Liver (tissue), 9 donors: ENCODE measurements around the gene EFHD2. TPM values are rescaled to one million over a fixed set of nuclear protein-coding genes. Genes with fewer than 3 reads are reported as not detected.
A peak's percentile ranks its signal among the peaks of the same experiment; 100 is the strongest.

Experiments used
- DNase-seq: peaks from one replicate; pipeline ENCODE4 v3.0.0-alpha.2; 2017; ENCODE audit warnings: low spot score
- H3K27ac ChIP-seq, 2 donors: one replicate each; pipeline ENCODE4 v1.7.0; 2013; ENCODE audit warnings: inconsistent platforms in 2 of 2, low read length in 2 of 2, control low read depth in 1 of 2, low read depth in 1 of 2, mild to moderate bottlenecking in 1 of 2
- H3K27me3 ChIP-seq, 4 donors: one replicate each; pipeline versions ENCODE4 v1.6.1 to v1.7.0; 2013; ENCODE audit warnings: low read length in 3 of 4, inconsistent platforms in 1 of 4, mild to moderate bottlenecking in 1 of 4, moderate library complexity in 1 of 4; ENCODE audit not compliant: control insufficient read depth in 4 of 4, insufficient read depth in 4 of 4
- H3K36me3 ChIP-seq, 4 donors: one replicate each; pipeline versions ENCODE4 v1.6.1 to v1.7.0; 2013; ENCODE audit warnings: low read length in 3 of 4, mild to moderate bottlenecking in 3 of 4, low read depth in 1 of 4, moderate library complexity in 1 of 4; ENCODE audit not compliant: control insufficient read depth in 4 of 4, insufficient read depth in 3 of 4
- H3K4me1 ChIP-seq, 4 donors: one replicate each; pipeline versions ENCODE4 v1.6.1 to v1.7.0; 2013; ENCODE audit warnings: low read length in 3 of 4, mild to moderate bottlenecking in 3 of 4, moderate library complexity in 1 of 4; ENCODE audit not compliant: control insufficient read depth in 4 of 4, insufficient read depth in 4 of 4
- H3K4me3 ChIP-seq, 3 donors: one replicate each; pipeline versions ENCODE4 v1.6.1 to v1.7.0; 2013; ENCODE audit warnings: low read length in 3 of 3, control low read depth in 1 of 3, low read depth in 1 of 3, mild to moderate bottlenecking in 1 of 3
- H3K9ac ChIP-seq, 2 donors: one replicate each; pipeline ENCODE4 v1.7.0; 2013; ENCODE audit warnings: low read length in 2 of 2, mild to moderate bottlenecking in 2 of 2, moderate library complexity in 2 of 2, control low read depth in 1 of 2, low read depth in 1 of 2
- H3K9me3 ChIP-seq, 4 donors: one replicate each; pipeline versions ENCODE4 v1.6.1 to v1.7.0; 2013; ENCODE audit warnings: low read length in 3 of 4; ENCODE audit not compliant: control insufficient read depth in 4 of 4
- ATF3 ChIP-seq: IDR thresholded peaks from 2 replicates; pipeline ENCODE4 v1.6.1; 2016; ENCODE audit warnings: antibody characterized with exemption
- CTCF ChIP-seq: fragments of 150-350 bp; IDR thresholded peaks from 2 replicates; pipeline ENCODE4 v1.5.1; 2017; ENCODE audit warnings: improper control_type of control experiment, low read depth, low read length; ENCODE audit not compliant: missing input control
- EGR1 ChIP-seq, 2 donors: IDR thresholded peaks; 2 replicates each; pipeline ENCODE4 v1.6.1; 2016 to 2018; ENCODE audit warnings: antibody characterized with exemption in 2 of 2, low read depth in 2 of 2
- GABPA ChIP-seq, 2 donors: IDR thresholded peaks in 1 of 2; conservative IDR thresholded peaks in 1 of 2; 2 replicates each; pipeline ENCODE4 v1.6.1; 2016; ENCODE audit warnings: antibody characterized with exemption in 2 of 2, mild to moderate bottlenecking in 1 of 2, moderate library complexity in 1 of 2
- HNF4G ChIP-seq: IDR thresholded peaks from 2 replicates; pipeline ENCODE4 v1.6.1; 2016; ENCODE audit warnings: antibody characterized with exemption
- MAX ChIP-seq: IDR thresholded peaks from 2 replicates; pipeline ENCODE4 v1.6.1; 2016; ENCODE audit warnings: antibody characterized with exemption
- NR2F2 ChIP-seq: IDR thresholded peaks from 2 replicates; pipeline ENCODE4 v1.6.1; 2016; ENCODE audit warnings: antibody characterized with exemption
- RAD21 ChIP-seq, 2 donors: IDR thresholded peaks; 2 replicates each; pipeline ENCODE4 v1.6.1; 2016; ENCODE audit warnings: antibody characterized with exemption in 2 of 2, mild to moderate bottlenecking in 2 of 2
- RXRA ChIP-seq, 2 donors: IDR thresholded peaks; 2 replicates each; pipeline ENCODE4 v1.6.1; 2017 to 2018; ENCODE audit warnings: antibody characterized with exemption in 2 of 2, mild to moderate bottlenecking in 1 of 2
- ZBTB33 ChIP-seq: IDR thresholded peaks from 2 replicates; pipeline ENCODE4 v1.6.1; 2016; ENCODE audit warnings: antibody characterized with exemption
- WGBS: extraction: QIAGEN DNeasy Blood & Tissue Kit; methylation state at CpG from one replicate; pipeline ENCODE4 v1.1.7; 2013; 5-methylcytosine and 5-hydroxymethylcytosine counted together
- polyA plus RNA-seq, 2 donors: library from polyadenylated mRNA; stranded (reverse) in 1 of 2; unstranded in 1 of 2; fragments of 200-250 nt in 1 of 2; fragments of >200 nt in 1 of 2; fragmentation: Nextera tagmentation in 1 of 2; extraction: Ambion mirVana in 1 of 2; gene quantifications; one replicate each; pipeline versions ENCODE4 v1.2.1 to v1.2.3, GENCODE V29; 2013 to 2015
- total RNA-seq, 2 donors: library from RNA; depleted of rRNA; stranded (reverse); fragments of >200 nt; gene quantifications; one replicate each; pipeline ENCODE4 v1.2.3, GENCODE V29; 2014
- TF ChIP-seq, protein P1 (sequence below): IDR thresholded peaks from 2 replicates; pipeline ENCODE4 v1.6.1; 2016; ENCODE audit warnings: antibody characterized with exemption, mild to moderate bottlenecking
- donor health status: healthy.
- donor health status: healthy.
- donor health status: healthy.
- donor health status: healthy.
- donor health status: healthy.

EFHD2 gene
- total and polyA plus RNA-seq, 4 donors, result 7.4 to 23.0 (median 11.7) TPM

DNA sequence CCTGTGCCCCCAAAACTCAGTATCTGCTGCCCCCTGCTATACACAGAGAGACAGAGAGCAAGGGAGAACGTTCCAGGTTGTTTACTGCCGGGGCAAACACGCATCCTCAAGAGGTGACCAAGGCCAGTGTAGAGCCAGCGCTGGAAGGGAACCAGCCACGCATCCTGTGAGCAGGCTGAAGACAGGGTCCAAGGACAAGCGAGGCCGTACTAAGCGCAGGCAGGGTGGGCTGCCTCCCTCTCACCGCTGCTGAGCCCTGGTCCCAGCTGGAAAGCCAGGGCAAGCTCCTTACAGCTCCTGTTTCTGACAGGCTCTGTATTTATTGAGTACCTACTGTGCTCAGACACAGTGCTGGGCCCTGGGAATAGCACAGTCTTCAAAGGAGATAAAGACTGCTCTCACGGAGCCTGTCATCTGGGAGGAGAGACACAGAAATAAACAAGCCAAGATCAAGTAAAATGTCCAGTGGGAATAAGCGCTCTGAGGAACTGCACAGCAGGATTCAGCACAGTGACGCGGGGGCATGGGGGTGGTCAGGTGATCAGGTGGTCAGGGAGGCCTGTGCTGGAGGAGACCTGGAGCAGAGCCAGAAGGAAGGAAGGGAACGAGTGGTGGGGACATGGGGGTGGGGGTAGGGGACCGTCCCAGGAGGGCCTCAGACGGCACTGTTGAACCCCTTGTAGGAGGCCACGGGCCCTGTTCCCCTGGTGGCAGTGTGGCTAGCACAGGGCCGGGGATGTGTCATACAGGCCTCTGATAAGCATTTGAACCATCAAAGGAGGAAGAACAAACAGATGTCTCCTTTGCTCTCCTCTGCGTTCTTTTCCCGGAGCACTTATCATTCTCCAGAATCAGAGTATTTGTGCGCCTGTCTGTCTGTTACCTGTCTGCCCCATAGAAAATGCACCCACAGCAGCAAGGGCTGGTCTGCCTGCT is 37.8 kb upstream of the EFHD2 start:
- H3K36me3 ChIP-seq, result no peaks in the 10 kb centered on the region

More for the DNA sequence above, 37.8 kb upstream of the EFHD2 start:
- Histone ChIP-seq H3K4me3 (no peak overlapping the region), H3K27me3 (no peaks in the 10 kb centered on the region), H3K9ac (no peak overlapping the region), H3K9me3 (no peaks in the 10 kb centered on the region), H3K4me1 (peaks cover 8 to 44% (median 29%) of the 10 kb centered on the region in 4 donors), H3K27ac (peak overlapping the region in 1 of 2 donors; percentile 11)
- no peak for DNase-seq
- 73% methylated on average over 21 of the region's 21 CpGs for WGBS
- TF ChIP-seq ATF3 (no peak), GABPA (IDR thresholded peaks at IDR 0.05 in 1 of 2, conservative IDR thresholded peaks at IDR 0.05 in 1 of 2) (no peak), RAD21 (IDR thresholded peaks at IDR 0.05) (no peak), NR2F2 (no peak), MAX (no peak), HNF4G (no peak), ZBTB33 (no peak), EGR1 (IDR thresholded peaks at IDR 0.05; ENCODE audit: low read depth in 2 of 2) (no peak), CTCF (no peak), RXRA (IDR thresholded peaks at IDR 0.05) (no peak)
- TF ChIP-seq, protein P1, sequence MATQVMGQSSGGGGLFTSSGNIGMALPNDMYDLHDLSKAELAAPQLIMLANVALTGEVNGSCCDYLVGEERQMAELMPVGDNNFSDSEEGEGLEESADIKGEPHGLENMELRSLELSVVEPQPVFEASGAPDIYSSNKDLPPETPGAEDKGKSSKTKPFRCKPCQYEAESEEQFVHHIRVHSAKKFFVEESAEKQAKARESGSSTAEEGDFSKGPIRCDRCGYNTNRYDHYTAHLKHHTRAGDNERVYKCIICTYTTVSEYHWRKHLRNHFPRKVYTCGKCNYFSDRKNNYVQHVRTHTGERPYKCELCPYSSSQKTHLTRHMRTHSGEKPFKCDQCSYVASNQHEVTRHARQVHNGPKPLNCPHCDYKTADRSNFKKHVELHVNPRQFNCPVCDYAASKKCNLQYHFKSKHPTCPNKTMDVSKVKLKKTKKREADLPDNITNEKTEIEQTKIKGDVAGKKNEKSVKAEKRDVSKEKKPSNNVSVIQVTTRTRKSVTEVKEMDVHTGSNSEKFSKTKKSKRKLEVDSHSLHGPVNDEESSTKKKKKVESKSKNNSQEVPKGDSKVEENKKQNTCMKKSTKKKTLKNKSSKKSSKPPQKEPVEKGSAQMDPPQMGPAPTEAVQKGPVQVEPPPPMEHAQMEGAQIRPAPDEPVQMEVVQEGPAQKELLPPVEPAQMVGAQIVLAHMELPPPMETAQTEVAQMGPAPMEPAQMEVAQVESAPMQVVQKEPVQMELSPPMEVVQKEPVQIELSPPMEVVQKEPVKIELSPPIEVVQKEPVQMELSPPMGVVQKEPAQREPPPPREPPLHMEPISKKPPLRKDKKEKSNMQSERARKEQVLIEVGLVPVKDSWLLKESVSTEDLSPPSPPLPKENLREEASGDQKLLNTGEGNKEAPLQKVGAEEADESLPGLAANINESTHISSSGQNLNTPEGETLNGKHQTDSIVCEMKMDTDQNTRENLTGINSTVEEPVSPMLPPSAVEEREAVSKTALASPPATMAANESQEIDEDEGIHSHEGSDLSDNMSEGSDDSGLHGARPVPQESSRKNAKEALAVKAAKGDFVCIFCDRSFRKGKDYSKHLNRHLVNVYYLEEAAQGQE, result no peak
